GM20431 (cell line): ENCODE results near the gene SWI5.

Experiments
- in situ Hi-C: fragments of 300-500 bp; cut with MseI, MboI; formaldehyde crosslinking; loops from one replicate; pipeline ENCODE4 v1.15.0; 2020; ENCODE audit warnings: low sequenced_read_pairs; ENCODE audit not compliant: unreplicated experiment

The SWI5 gene

GRCh38 chr9:128250839-128251731 is 25.0 kb upstream of the SWI5 start:
- in situ Hi-C loops: no loop called here

GRCh38 chr9:128251732-128252100 is 24.4 kb upstream of the SWI5 start:
- in situ Hi-C loops: no loop called here

GRCh38 chr9:128252317-128253139 is 23.5 kb upstream of the SWI5 start:
- in situ Hi-C loops: no loop called here

GRCh38 chr9:128253140-128253990 is 22.7 kb upstream of the SWI5 start:
- in situ Hi-C loops: no loop called here

- in situ Hi-C loops: no loop called here
Observed at GRCh38 chr9:128253991-128254346, 22.1 kb upstream of the SWI5 start.

GRCh38 chr9:128254362-128254761 is 21.7 kb upstream of the SWI5 start:
- in situ Hi-C loops: no loop called here

GRCh38 chr9:128254855-128255759 is 21.0 kb upstream of the SWI5 start:
- in situ Hi-C loops: no loop called here

- in situ Hi-C loops: no loop called here
Observed at GRCh38 chr9:128257086-128257825, 18.8 kb upstream of the SWI5 start.

- in situ Hi-C loops: no loop called here
Observed at GRCh38 chr9:128257907-128258306, 18.2 kb upstream of the SWI5 start.

GRCh38 chr9:128258326-128258725 is 17.8 kb upstream of the SWI5 start:
- in situ Hi-C loops: no loop called here

GRCh38 chr9:128259156-128259555 is 16.9 kb upstream of the SWI5 start:
- in situ Hi-C loops: no loop called here

GRCh38 chr9:128260340-128260739 is 15.7 kb upstream of the SWI5 start:
- in situ Hi-C loops: no loop called here

GRCh38 chr9:128262687-128263086 is 13.4 kb upstream of the SWI5 start:
- in situ Hi-C loops: no loop called here

GRCh38 chr9:128265348-128265847 is 10.7 kb upstream of the SWI5 start:
- in situ Hi-C loops: no loop called here

GRCh38 chr9:128266868-128267590 is 9.0 kb upstream of the SWI5 start:
- in situ Hi-C loops: no loop called here

- in situ Hi-C loops: no loop called here
Observed at GRCh38 chr9:128271112-128271511, 5.0 kb upstream of the SWI5 start.

- in situ Hi-C loops: no loop called here
Observed at GRCh38 chr9:128271512-128271911, 4.6 kb upstream of the SWI5 start.

- in situ Hi-C loops: no loop called here
Observed at GRCh38 chr9:128274245-128274644, 1.8 kb upstream of the SWI5 start.
